Stimulated activated CD4-positive, alpha-beta T cell treated with anti-CD3 and anti-CD28 coated beads, Interleukin-12 subunit alpha, Interleukin-12 subunit beta, amount 100 ng/mL, for 24 hours (primary cell): ENCODE data around the gene GRAP2.

Experiments used
- DNase-seq, 2 experiments: peaks; one replicate each; pipeline ENCODE4 v3.0.0-alpha.2; 2020; ENCODE audit warnings: low read depth in 2 of 2

Gene GRAP2

DNA sequence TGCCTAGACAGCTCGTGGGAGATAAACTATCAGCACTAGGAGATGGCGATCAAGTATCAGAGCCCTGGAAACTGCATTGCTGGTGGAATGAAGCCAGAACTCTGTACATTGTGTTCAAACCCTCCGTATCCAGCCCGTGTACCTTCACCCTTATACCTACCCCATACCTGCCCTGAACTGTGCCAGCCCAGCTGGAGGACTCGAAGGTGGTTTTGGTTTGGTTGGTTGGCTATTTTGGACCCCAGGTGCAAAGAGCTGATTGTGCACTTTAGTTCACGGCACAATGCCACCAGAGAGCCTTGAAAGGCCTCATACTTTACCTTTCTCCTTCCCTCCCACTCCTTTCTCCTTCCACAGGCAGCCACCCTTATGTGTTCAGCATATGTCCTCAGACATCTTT, 109.9 kb downstream of the GRAP2 start:
- no peak for DNase-seq

GRCh38 chr22:40014667-40015248, 113.9 kb downstream of the GRAP2 start:
- no peak for DNase-seq

- DNase-seq, result no peak
Measured at GRCh38 chr22:40015358-40015976, 114.6 kb downstream of the GRAP2 start.

DNA sequence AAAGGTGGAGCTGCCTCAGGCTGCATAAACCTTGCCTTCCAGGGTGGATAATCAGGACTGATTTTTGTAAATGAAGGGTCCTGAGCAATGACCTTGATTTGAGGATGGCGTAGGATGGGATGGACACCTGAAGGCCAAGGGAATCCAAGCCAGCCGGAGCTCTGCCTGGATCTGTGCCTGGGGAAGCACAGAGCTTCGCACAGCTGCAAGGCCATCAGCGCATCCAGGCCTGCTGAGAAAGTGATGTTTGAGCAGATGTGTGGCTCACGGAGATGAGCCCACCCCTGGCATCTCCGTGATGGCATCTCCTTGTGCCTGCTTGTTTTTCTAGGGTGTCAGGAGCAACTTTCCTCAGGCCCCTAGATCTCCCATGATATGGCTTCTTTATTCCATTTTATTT, 117.2 kb downstream of the GRAP2 start:
- DNase-seq, result no peak

GRCh38 chr22:40019100-40019499, 118.2 kb downstream of the GRAP2 start:
- DNase-seq, result no peak

DNA sequence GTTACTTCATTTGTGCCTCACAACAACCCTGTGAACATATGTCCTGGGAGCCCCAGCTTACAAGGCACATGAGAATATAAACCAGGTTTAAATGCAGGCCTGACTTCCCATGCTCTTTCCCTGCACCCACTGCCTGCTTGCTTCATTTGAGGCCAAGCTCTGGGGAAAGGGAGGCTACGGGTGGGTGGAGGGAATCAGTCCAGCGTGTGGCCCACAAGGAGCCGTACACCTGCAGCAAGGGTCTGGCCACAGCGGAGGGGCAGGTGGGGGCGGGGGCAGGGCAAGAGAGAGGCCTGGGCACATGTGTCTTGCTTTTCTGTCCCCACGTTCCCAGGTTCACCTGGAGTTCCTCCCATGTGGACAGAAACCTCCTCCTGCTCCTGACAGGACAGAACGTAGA, 120.1 kb downstream of the GRAP2 start:
- no peak for DNase-seq

- no peak for DNase-seq
Measured at GRCh38 chr22:40021401-40022000, 120.6 kb downstream of the GRAP2 start.

DNA sequence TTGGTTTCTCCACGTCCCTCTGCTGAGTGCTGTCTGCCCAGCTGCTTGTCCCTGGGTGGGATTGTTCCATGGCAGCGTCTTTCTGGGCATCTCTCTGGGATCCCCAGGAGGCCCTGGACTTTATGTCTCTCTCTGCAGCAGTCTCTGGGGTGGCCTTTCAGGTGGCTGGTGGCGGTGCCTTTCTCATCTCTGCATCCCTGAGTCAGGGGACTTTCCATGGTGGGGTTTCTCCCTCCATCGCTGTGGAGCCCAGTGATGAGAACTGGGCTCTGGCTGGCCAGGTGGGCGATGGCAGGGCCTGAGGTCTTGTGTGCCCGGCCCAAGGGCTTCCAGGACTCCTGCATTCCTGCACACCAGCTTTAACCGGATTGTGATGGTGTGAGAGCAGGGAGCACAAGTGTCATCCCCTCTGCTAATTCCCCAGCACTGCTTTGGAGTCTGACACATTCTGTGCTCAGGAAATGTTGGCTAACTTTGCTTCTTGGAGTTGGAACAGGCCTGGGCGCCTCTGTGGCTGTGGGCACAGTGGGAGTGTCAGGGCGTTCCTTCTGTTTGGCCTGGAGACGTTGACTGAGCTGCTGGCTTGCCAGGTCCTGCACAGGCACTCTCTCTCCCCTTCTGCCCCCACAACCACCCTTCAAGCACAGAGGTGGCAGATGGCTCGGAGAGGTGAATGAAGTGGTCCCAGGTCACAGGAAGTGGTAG, 121.8 kb downstream of the GRAP2 start:
- no peak for DNase-seq
